Ramos (cell line): ENCODE data around the gene ZNF236.
"Not testable (repeated sequence)": the region's sequence is repeated elsewhere in the genome, so short reads cannot be mapped to it uniquely, and the experiment has no call there.

Experiments used
- in situ Hi-C: fragments of 300-500 bp; cut with MboI; formaldehyde crosslinking; loops from one replicate; pipeline ENCODE4 v1.14.3; 2022; ENCODE audit warnings: low sequenced_read_pairs; ENCODE audit not compliant: unreplicated experiment

ZNF236 gene

GRCh38 chr18:76965555-76966151, 143.3 kb downstream of the ZNF236 start:
- in situ Hi-C loops, result not testable (repeated sequence)

DNA sequence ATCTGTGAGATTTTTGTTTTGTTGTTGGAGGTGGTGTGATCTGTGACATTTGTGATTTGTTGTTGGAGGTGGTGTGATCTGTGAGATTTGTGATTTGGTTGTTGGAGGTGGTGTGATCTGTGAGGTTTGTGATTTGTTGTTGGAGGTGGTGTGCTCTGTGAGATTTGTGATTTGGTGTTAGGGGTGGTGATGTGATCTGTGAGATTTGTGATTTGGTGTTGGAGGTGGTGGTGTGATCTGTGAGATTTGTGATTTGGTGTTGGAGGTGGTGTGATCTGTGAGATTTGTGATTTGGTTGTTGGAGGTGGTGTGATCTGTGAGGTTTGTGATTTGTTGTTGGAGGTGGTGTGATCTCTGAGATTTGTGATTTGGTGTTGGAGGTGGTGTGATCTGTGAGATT, 144.9 kb downstream of the ZNF236 start:
- in situ Hi-C loops, result not testable (repeated sequence)

GRCh38 chr18:76967721-76968472, 145.5 kb downstream of the ZNF236 start:
- in situ Hi-C loops, result no loop called here

- in situ Hi-C loops, result no loop called here
Measured at GRCh38 chr18:76970770-76971559, 148.6 kb downstream of the ZNF236 start.

GRCh38 chr18:76972241-76972640, 149.9 kb downstream of the ZNF236 start:
- in situ Hi-C loops, result no loop called here

GRCh38 chr18:76972846-76973519, 150.6 kb downstream of the ZNF236 start:
- in situ Hi-C loops, result no loop called here

GRCh38 chr18:76973520-76974266, 151.3 kb downstream of the ZNF236 start:
- in situ Hi-C loops, result no loop called here

DNA sequence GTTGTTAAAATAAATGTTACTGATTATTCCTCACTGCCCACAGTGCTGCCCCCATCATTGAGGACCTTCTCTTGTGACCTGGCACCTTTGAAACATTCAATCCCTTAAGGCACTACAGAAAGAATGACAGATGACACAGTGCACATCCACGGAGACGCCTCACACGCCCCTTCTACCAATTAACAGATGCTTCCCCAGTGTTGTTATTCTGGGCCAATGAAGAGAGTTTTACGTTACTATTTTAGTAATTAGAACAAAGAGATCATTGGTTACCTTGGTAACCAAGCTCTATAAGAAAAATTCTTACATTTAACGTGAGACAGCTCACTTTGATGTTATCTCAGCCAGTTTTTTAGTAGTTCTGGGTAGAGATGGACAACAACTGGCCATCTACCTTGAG, 152.0 kb downstream of the ZNF236 start:
- in situ Hi-C loops, result no loop called here

DNA sequence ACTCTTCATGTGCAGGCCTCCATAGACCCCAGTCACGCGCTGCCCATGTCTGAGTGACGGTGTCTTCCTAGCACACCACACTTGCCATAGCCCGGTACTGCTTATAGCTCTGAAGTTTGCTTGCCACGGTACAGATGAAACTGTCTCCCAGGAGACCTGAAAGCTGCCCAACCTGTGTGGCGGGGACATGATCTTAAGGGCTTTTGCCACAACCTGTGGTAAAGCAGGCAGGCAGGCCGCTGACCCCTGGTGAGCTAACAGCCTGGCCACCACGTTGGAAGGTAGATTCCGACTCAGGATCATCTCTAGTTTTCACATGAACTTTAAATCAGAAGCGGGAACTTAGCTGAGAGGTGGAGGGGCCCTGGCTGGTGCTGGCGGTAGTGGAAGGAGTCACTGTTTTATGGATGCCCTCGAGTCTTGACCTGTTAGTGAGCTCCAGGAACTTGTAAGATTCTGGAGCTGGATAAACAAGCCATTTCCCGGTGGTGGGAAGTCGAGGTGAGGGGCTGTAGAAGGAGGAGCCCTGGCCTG, 153.3 kb downstream of the ZNF236 start:
- in situ Hi-C loops, result no loop called here

GRCh38 chr18:76977108-76977621, 154.8 kb downstream of the ZNF236 start:
- in situ Hi-C loops, result no loop called here

DNA sequence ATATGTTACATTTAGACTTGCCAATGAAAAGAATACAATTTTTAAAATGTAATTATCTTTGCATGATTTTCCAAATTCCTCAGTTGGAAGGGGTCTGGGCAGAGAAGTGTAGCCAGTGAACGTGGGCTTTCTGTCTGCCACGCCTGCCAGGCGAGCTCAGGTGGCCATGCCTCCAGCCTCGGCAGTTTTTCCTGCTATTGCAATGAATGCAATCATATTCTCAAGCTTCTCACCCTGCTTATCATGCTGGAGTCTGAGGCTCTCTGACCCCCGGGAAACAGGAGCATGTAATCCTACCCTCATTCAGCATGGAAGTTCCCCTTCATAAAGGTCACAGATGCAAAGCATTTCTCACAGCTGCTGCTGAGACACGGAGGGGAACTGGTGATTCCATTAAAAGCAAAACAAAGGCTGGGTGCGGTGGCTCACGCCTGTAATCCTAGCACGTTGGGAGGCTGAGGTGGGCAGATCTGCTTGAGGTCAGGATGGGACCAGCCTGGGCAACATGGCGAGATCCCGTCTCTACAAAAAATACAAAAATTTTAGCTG, 155.4 kb downstream of the ZNF236 start:
- in situ Hi-C loops, result no loop called here

GRCh38 chr18:76978616-76979015, 156.3 kb downstream of the ZNF236 start:
- in situ Hi-C loops, result no loop called here

DNA sequence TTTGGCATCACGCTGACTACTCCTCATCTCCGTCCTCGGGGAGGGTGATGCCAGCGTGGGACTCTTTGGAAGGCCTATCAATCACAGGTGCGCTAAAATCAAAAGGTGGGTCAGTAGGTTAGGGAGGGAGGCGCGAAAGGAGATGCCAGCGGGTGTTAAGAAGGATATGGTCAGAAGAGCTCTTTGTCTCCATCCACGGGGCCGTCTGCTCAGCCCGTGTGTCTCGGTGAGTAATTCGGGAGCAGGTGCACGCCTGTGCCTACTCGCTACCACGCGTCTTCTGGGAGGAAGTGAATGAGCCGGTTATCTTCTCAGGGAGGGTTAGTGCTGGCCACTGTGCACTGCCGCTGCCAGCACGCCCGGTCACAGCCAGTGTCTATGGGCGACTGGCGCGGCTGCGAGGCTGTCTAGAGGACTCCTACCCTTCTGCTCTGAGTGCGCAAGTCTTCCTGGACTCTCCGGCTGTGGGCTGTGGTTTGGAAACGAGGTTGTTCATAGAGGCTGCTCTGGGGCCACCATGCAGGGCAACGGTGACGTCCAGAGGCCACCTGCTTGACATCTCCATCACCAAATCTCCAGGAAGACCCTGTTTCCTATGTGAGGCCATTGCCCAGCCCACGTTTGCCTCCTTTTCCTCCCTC, 156.9 kb downstream of the ZNF236 start:
- in situ Hi-C loops, result no loop called here

GRCh38 chr18:76979906-76980305, 157.5 kb downstream of the ZNF236 start:
- in situ Hi-C loops, result loop anchor here (10.0 kb wide), 1 partner anchor 175 kb away; no protein-coding TSS in a partner anchor

DNA sequence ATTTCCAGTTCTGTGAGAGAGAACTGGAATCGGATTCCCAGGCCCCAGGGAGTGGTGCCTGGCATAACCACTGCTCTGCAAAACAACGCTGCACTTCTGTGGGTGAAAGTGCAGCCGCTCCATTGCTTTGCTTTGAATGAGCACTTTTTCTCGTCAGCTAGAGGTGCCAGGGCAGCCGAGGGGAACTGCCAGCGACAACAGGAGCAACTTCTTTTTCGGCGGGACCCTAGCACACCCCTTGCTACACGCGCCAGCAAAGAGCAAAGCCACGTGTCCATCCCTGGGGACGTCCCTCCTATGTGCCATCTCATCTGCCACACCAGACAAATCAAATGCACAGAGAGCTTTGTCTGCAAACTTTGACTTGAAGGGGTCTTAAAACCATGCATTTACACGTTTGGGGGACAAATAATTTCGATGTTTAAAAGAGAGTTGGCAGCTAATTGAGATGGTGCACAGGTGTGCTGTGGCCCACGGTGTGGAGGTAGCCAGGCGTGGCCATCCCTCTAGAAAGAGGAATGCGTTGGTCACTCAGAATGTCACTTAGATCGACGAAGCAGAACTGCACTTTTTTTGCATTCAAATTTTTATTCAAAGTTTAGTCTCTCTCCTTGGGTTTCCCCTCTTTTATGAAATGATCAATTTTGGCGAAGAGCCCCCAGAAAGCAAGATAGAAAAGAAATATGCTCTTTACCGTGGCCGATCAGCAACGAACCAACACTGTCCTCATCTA, 158.5 kb downstream of the ZNF236 start:
- in situ Hi-C loops, result loop anchor here (10.0 kb wide), 1 partner anchor 176 kb away; no protein-coding TSS in a partner anchor

- in situ Hi-C loops, result loop anchor here (10.0 kb wide), 1 partner anchor 177 kb away; no protein-coding TSS in a partner anchor
Measured at GRCh38 chr18:76981396-76981968, 159.1 kb downstream of the ZNF236 start.

DNA sequence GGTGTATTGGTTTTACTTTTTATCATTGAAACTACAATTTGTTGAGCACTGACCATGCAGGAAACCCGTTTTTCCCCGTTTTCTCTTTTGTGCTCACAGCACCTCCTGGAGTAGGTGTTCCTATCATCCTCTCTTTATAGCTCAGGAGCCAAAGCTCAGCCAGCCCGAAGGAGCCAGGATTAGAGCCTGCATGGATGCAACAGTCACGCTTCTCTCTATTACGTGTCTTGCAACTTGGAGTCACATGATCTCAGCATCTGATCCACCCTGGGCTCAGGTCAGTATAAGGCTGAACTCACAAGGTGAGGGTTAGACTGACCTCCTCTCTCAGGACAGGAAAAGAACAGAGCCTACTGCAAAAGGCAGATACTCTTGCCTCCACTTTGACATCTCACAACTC, 159.7 kb downstream of the ZNF236 start:
- in situ Hi-C loops, result loop anchor here (10.0 kb wide), 1 partner anchor 177 kb away; no protein-coding TSS in a partner anchor
